ENCODE results near the gene TMSB15A.
"Not testable (repeated sequence)": the region's sequence is repeated elsewhere in the genome, so short reads cannot be mapped to it uniquely, and the experiment has no call there.

Gene TMSB15A

GRCh38 chrX:102515975-102516941 lies at the start of gene TMSB15A:
TSS of gene TMSB15A (minus strand) at chrX:102516739.
- peak; percentile 11 to 22 for DNase-seq (ENCODE audit: low read depth in 2 of 2)

GRCh38 chrX:102560423-102561068 lies 44.0 kb upstream of the TMSB15A start:
- no peak for DNase-seq (ENCODE audit: low read depth in 2 of 2)

GRCh38 chrX:102558607-102559006 lies 42.1 kb upstream of the TMSB15A start:
- no peak for DNase-seq (ENCODE audit: low read depth in 2 of 2)

- DNase-seq (ENCODE audit: low read depth in 2 of 2) = no peak
Observed at GRCh38 chrX:102548231-102548630, 31.7 kb upstream of the TMSB15A start.

- no peak for DNase-seq (ENCODE audit: low read depth in 2 of 2)
Observed at GRCh38 chrX:102546828-102547493, 30.4 kb upstream of the TMSB15A start.

GRCh38 chrX:102546175-102546574 lies 29.6 kb upstream of the TMSB15A start:
- not testable (repeated sequence) for DNase-seq (ENCODE audit: low read depth in 2 of 2)

- DNase-seq (ENCODE audit: low read depth in 2 of 2) = no peak
Observed at GRCh38 chrX:102535958-102536357, 19.4 kb upstream of the TMSB15A start.

- no peak for DNase-seq (ENCODE audit: low read depth in 2 of 2)
Observed at GRCh38 chrX:102517326-102517725, 787 bp upstream of the TMSB15A start.

- DNase-seq (ENCODE audit: low read depth in 2 of 2) = no peak
Observed at GRCh38 chrX:102514536-102514935, 2.0 kb downstream of the TMSB15A start.

- DNase-seq (ENCODE audit: low read depth in 2 of 2) = no peak
Observed at GRCh38 chrX:102498732-102499131, 17.8 kb downstream of the TMSB15A start.

GRCh38 chrX:102491766-102492165 lies 24.8 kb downstream of the TMSB15A start:
- no peak for DNase-seq (ENCODE audit: low read depth in 2 of 2)

- not testable (repeated sequence) for DNase-seq (ENCODE audit: low read depth in 2 of 2)
Observed at GRCh38 chrX:102478765-102479164, 37.8 kb downstream of the TMSB15A start.

- not testable (repeated sequence) for DNase-seq (ENCODE audit: low read depth in 2 of 2)
Observed at GRCh38 chrX:102471762-102472220, 44.7 kb downstream of the TMSB15A start, which contains the start of gene TCP11X2. TSS of gene TCP11X2 (minus strand) at chrX:102471812.

GRCh38 chrX:102470215-102470614 lies 46.3 kb downstream of the TMSB15A start:
- not testable (repeated sequence) for DNase-seq (ENCODE audit: low read depth in 2 of 2)
